Stimulated activated CD8-positive, alpha-beta memory T cell treated with anti-CD3 and anti-CD28 coated beads, Interleukin-2, amount 100 ng/mL, for 48 hours (primary cell): ENCODE data around the gene NBEA.

ENCODE experiments used
- DNase-seq, 2 donors: peaks; one replicate each; pipeline ENCODE4 v3.0.0-alpha.2; 2020; ENCODE audit warnings: low read depth in 2 of 2

NBEA gene

DNA sequence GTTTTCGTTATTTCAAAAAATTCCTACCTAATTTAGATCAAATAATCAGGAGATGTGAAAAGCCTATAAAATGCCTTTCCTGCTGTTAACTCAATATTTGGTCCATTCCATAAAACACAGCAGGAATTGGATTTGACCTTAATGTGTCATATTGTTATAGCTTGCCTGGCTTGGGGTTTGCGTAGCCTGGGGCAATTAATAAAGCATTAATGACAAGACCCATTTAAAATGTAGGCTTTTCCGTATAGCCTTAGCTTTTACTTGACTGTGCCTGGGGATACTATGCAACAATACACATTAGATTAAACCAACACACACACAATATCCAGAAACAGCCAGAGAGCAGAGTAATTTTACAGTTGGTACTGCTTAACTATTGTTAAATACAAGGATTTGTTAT, 651.6 kb downstream of the NBEA start:
- no peak for DNase-seq

DNA sequence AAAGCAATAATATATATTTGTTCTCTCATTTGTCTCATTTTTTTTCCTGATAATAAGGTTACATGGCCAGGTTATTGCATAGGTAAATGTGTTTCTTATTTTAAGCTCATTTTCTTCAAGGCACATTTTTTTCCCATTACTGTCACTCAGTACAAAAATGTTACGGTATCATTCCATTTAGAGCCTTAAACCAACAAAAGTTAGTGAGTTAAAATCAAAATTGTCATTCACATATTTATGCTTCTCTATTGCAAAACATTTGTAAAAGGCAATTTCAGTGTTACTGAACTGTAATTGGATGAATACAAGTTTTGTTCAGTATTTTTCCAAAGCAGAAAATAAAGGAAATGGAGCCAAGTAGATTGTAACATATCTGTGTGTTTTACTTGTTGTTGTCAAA, 652.0 kb downstream of the NBEA start:
- DNase-seq = no peak

DNA sequence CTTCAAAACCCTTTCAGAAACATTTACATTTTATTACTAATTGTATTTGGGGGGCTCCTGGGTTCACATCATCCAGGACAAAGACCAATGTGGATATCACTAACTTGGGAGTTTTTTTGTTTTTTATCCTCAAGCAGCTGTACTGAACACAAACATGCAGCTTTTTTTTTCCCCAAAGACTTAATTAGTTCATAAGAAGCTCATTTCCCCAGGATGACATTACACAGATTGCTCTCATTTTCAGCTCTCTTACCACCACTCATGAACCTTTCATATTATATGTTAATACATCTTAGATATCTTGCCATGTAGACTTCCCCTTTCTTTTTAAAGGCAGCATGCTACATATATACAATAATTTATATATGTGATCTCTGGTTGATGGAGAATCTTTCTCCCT, 653.1 kb downstream of the NBEA start:
- no peak for DNase-seq

DNA sequence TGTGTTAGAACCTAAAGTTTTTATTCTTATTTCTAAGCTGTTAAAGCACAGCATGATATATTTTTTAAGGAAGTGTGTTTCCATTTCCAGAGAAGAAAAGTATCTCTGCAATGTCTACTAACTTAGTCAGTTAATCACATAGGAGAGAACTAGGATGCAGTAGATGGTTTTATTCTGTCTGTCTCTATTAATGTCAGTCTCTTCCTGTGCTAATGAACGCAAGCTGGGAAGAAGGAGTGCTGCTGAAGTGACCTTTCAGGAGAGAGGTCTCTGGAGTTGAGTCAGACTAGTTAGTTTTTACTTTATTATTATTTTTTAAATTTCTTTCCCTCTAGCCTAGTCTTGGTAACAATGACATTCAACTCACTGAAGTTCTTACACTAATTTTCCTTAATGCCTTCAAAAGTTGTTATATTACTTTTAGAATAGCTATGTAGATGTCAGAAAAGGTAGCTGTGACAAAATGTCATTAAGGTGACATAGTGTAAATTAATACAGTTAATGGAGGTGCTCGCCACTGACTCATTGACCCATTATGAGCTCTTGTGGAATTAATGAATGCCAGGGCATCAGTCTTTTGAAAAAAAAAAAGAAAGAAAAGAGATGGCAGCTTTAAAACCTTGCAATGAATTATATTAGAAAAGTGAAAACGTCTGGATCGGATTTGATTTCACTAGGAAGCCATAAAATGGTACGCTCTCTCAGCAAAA, 654.4 kb downstream of the NBEA start:
- no peak for DNase-seq

DNA sequence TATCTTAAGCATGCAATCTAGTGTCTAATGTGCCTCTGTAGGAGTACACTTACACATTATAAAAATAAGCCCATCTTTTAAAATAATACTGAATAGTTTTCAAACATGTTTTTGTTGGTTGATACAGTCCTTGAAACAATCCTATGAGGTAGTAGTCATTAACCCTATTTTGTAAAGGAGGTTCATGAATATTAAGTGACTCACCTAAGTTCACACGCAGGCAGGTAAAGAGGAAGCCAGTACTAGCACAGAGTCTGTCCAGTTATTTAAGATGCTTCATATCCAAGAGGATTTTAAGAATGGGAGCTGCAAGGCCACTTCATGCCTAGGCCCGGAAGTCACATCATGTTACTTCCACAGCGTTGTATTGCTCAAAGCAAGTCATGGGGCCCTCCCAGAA, 655.4 kb downstream of the NBEA start:
- no peak for DNase-seq

DNA sequence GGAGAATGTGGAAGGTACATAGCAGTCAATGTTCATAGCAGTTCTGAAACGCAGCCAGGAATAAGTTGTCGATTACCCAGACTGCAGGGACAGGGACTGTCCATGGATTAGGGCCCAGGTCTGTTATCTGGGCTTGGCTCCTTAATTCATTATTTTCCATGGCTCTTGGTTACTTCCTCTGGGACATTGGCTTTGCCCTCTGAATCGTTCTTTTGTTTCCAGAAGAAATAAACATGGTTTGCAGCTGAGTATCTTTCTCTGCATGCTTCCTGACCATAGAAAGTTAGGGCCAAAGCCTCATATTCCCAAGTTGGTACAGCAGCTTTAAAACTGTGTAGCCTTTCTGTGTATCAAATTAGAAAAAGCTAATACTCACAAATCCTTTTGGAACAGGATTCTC, 656.2 kb downstream of the NBEA start:
- no peak for DNase-seq

DNA sequence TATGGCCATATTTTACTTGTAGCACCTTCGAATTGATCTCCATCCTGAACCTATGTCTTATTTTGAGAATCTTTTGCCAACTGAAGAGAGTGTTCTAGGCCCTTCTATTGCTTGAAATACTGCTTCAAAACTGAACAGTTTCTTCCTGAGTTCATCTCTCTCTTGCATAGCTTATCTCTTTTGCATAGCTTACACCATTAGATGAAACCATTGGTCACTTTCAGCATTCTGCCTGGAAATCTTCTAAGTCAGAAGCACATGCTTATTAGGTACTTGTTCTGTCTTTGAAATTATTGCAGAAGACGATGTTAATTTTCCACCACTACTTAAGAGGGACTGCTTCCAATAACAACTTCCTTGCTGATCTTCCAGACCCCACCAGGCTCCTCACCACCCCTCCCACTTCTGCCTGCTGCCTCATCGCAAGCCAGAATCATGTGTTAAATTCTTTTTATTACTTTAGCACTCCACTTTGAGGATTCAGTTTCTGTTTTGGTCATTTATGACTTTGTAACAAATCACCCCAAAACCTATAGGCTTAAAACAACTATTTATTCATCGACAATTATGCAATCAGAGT, 656.8 kb downstream of the NBEA start:
- no peak for DNase-seq

DNA sequence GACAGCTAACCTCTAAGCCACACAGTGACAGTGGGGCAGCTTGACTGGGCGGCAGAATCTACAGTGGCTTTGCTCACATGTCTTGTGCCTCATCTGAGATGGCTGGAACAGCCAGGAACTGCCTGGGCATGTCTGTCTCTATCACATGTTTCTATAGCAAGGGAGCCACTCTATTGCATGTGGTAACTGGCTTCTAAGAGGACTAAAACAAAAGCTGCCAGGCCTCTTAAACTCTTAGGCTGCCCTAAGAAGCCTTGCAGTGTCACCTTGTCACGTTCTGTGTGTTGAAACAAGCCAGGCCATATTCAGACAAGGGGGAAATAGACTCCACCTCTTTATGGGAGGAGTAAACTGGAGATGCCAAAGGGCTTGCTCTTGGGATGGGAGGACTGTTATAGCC, 657.3 kb downstream of the NBEA start:
- DNase-seq = no peak

DNA sequence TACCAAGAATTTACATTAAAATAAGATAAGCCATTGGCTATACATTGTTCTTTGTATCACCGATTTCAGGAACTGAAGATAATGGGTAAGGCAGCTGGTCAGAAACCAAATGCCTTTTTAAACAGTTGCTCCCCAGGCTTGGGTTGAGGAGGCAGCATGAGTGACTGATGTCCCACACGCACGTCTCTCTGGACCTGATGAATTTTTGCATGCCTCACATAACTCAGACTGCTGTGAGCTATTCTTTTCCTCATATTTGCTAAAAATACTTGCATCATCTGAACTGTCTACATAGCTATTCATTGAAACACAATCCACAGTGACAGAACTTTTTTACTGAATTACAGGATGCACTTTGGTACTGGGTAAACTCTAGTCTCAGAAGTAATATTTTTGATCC, 658.1 kb downstream of the NBEA start:
- DNase-seq = no peak

DNA sequence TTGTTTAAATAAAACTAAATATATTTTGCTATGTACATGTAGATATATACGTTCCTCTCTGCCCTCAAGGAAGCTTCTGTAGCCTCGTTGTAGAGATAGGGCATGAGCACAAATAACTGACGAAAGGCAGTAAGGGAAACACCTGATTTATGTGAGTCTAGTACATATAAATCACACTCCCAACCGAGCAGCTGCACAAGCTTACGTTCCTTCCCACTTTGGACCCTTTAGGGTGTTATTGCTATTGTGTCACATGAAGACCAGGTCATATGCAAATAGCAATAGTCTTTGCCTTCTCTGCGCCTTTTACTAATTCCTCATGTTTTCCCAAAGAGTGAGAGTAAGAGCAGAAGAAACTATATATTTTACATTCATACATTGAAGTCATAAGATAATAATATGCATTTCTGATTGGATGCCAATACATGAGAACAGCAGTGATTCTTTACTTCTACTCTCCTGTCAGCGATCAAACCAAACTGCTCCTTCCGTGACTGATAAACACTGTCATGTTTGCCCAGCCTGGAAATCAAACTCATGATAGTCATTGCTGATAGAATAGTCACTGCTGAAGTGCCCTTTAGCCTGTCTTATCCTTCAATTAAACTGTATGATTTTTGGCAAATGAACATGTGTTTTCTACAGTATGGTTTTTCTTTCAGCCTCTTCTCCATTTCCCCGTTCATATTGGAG, 661.7 kb downstream of the NBEA start:
- DNase-seq = no peak

DNA sequence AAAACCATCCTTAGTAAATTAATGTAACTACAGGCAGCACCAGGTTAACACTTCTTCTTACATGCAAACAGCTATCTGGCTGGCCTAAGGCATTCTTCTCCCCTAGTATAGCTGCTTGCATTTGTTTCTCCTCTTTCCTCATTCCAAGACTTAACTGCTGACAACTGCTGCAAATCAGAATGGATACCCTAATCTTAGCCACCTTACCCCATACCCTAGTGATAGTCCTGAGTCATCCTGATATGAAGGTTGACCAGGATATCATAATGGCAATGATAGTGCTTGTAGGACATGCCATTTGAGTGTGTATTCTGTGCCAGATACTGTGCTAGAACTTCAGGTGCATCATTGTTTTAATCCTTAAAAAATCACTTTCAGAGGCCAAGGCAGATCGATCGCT, 672.6 kb downstream of the NBEA start:
- DNase-seq = no peak

DNA sequence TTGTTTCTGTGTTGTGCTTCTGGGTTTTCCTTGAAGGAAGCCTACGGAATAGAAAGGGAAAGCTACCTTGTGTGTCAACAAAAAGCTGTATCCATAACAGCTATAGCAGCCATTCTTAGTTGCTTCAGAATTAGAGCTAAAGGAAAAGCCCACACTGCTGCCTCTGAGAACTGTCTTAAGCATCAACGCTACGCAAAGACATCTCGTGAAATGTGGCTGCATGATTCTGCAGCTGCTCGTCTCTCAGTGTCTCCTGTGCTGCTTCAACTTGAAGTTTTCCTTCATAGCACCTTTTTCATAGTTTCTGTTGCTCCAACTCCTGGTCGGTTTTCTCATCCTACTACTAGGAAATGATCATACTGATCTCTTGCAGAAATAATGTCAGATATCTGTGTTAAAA, 675.4 kb downstream of the NBEA start:
- DNase-seq = no peak

DNA sequence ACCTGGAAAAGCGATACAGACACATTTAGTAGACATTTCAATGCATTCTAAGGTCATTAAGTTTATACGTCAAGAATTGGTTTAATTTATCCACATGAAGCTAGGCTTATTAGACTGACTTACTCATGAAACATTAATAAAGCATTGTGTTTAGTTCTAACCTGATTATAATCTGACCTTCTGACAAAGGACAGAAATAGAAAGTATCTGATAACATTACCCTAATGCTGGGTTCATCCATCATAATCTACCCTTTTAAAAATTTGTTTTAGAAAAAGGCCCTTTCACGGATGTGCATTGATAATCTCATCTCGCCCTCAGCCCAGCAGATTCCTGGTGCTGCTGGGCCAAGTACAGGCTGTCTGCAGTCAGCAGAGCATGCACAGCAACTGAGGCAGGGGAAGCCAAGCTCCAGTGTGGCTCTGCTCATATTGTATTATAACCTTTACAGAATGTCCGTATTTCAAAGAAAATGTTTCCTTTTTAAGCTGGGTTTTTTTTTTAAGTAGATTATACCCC, 676.6 kb downstream of the NBEA start:
- DNase-seq = no peak

DNA sequence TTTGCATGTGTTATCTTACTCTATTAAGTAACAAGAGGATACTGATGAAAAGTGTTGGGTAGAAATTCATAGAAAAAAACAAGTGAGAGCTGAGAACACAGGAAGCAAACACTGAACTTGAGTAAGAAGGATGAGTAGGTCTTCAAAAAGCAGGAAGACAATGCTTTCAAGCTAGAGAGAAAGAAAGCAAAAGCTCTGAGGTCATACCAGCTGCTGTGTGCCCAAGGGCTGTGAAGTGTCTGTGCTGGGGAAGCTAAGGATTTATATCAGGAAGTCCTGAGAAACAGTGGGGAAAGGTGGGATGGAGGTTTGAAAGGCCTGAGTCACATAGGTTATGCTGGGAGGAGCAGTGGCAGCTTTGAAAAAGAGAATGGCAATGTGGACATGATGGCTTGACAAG, 679.9 kb downstream of the NBEA start:
- DNase-seq = no peak

DNA sequence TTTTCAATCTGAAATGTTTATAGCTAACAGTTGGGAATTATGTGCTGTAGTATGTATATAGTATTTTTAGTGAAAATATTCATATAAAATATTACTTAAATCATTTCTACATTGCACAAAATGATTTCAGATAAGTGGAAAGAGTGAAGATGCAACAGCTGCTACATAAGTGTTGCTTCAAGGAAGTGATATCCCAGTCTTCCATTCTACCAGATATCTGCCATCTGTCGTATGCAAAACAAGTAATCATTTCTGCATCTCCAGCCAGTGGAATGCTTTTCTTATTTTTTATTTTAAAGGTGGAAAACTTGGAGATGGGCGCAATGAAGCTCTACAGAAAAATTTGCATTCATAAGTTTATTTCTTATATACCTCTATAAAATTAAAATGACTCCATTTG, 687.0 kb downstream of the NBEA start:
- no peak for DNase-seq

DNA sequence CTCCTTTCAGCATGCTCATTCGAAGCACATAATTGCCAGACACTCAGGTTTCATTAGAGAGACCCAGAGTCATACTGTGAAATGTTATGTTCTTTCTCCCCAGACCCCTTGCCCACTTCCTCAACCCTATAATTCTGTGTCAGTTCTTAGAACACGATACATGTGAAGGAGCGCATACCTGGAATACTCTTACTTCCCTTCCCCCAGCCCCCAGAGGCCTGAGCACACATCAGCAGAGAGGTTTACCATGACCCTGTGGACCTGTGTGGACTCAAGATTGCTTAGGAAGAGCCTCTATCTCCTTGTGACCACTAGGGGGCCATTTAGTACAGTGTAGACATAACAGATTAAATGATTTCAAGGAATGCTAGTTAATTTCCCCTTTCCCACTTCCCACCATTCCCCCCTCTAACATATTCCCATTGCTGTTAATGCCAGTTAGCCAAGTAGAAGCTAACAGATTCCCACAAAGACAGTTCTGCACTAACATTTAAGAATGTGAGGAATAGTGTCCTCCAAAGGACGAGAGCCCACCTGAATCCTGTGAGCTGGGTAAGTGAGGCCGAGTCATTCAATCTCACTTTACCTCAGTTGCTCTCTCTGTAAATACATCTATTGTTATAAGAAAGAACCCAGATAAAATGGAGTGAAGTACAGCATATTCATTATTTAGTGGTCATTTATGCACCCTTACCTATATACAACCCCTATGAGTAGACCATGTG, 688.6 kb downstream of the NBEA start:
- DNase-seq = no peak

DNA sequence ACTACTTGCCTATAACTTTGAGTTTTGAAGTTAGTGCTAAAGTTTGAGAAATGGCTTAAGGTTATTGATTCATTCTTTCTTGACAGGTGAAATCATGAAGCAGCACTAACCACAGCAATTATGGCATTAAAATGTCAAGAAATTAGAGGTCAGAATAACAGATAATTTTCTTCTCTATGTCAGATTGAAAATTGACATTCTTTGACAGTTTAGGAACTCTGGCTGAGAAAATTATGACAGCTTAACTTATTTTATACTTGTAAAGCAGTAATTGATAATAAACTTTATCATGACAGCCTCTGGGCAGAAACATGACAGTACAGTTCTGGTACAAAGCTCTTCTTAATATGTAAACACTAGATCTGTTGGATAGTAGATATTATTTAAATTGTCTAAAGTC, 689.6 kb downstream of the NBEA start:
- no peak for DNase-seq

DNA sequence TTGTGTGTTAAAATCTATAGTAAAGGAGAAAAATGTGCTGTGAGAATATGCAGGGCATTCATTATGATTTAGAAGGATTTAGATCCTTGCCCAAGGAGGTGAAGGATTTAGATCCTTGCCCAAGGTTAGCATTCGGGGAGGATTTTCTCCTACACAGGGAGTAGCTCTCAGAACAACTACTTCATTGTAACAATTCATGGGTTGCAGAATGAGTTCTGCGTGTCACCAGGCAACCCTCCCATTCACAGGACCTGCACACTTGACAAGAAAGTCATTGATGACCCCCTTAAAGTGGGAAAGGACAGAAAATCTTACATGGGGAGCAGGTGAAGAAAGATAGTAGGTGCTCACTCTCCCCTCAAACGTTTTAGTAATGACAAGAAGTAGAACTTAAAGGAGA, 701.6 kb downstream of the NBEA start:
- DNase-seq = no peak

DNA sequence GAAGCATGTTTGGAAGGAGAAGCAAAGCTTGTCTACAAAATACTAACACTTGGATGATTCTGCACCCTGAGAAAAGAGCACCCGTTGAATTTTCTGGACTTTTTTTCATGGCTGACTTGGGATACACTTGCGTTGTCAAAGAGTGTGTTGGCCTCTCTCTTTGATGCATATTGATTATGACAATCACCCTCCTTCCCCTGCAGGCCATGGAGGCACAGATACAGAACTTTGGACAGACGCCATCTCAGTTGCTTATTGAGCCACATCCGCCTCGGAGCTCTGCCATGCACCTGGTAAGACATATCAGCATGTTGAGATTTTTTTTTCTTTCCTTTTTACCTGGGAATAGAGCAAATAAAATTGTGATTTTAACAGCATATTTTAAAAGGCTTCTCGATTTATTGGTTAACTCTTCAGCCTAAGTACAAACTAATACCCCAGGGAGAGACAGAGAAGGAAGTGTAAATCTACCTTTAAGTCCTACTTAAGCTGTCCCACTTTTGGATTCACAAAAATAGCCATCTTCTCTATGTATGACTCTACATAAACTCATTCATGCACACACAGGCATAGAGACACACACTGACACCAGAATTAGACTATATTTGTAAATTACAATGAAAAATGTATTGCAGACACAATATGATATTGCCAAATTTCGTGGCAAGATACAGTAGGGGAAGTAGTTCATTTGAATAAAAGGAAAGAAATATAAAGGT, 704.1 kb downstream of the NBEA start:
- no peak for DNase-seq

DNA sequence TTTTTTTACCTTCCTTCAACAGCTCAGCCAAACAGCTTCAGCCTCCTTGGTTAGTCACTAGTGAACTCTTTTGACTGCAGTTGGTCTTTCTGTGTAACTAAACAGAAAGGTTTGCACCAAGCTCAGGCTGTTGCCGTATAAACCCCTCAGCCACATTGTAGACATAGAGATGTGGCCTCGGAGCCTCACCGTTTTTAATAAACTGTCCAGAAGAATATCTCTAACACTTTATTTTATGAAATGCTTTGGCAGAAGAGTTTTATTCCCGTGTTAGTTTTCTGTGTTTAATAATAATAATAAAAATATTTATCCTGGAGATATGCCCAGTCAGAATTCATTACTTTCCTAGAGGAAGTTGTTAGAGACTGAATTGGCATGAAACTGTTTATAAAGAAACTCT, 706.1 kb downstream of the NBEA start:
- no peak for DNase-seq

DNA sequence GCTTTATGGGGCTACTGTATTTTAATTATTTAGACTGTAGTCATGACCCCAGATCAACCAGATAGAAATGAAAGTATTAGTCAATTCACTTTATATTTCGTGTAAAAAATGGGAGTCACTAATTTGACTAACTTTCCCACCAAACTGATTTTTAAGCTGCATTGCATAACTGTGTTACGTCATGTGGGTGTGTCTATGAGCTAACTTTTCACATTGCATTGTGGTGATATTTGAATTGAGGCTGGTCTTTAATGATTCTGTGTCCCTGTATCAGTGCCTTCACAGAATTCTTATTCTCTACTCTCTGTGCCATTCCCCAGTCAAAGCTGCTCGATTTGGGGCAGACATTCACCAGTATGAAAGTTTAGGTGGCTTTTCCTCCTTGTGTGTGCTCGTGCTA, 707.1 kb downstream of the NBEA start:
- no peak for DNase-seq

DNA sequence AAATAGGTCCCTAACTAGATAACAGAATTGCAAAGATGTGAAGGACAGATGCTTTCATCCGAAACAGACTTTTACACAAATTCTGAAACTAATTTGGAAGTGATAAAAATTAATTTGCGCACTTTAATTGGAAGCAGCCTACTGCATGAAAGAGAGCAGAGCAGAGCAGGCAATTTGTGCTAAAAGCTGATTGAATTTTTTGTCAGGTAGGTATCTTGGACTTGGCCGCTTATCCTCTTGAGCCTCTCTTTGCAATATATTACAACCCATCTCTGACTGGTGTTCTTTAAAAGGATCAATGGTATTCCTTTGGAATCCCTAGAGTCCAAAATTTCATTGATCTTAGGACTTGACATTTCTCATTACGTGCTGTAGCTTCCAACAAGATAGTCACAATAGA, 717.7 kb downstream of the NBEA start:
- no peak for DNase-seq
